BE2C (cell line): ENCODE results near the gene PCNT.

ENCODE experiments used
- DNase-seq: peaks from one replicate; pipeline ENCODE4 v3.0.0-alpha.2; 2020
- H3K27me3 ChIP-seq: fragments of 250-450 bp; sonication (Bioruptor Pico); 2 replicates; pipeline ENCODE4 v1.5.1; 2020; ENCODE audit warnings: mild to moderate bottlenecking
- H3K36me3 ChIP-seq: fragments of 250-450 bp; sonication (Bioruptor Pico); 2 replicates; pipeline ENCODE4 v1.5.1; 2020; ENCODE audit warnings: mild to moderate bottlenecking
- H3K4me1 ChIP-seq: fragments of 250-450 bp; sonication (Bioruptor Pico); 2 replicates; pipeline ENCODE4 v1.5.1; 2020
- H3K4me3 ChIP-seq: 2 replicates; pipeline ENCODE4 v1.5.1; 2011; ENCODE audit warnings: low read depth, low read length
- H3K9me3 ChIP-seq: fragments of 250-450 bp; sonication (Bioruptor Pico); 2 replicates; pipeline ENCODE4 v1.5.1; 2020
- TF ChIP-seq, protein P1 (sequence below): IDR thresholded peaks from 2 replicates; pipeline ENCODE4 v1.5.1; 2012; ENCODE audit warnings: mild to moderate bottlenecking, low read depth, low read length

The PCNT gene

DNA sequence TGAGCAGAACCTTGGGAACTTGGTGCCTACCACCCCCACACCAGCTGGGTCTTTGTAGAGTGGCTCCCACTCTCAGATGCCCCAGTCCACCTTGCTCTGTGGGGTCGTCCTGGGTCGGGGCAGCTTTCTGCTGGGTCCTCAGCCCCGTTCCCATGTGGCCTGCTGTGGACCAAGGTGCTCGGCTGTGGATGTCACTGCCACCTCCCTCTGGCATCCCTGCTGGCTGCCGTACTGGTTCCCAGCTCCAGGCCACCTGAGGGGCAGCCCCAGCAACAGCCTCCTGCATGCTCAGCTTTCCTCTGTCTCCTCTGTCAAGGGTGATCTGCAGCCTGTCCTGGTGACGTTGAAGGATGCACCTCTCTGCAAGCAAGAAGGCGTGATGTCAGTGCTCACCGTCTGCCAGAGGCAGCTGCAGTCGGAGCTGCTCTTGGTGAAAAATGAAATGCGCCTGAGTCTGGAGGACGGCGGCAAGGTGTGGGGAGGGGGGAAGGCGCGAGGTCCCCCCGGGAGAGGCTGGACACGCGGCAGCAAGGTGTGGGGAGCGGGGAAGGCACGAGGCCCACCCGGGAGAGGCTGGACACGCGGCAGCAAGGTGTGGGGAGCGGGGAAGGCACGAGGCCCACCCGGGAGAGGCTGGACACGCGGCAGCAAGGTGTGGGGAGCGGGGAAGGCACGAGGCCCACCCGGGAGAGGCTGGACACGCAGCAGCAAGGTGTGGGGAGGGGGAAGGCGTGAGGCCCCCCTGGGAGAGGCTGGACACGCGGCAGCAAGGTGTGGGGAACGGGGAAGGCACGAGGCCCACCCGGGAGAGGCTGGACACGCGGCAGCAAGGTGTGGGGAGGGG, 88.8 kb downstream of the PCNT start:
- no peak for DNase-seq
- H3K9me3 ChIP-seq, result no peaks in the 10 kb centered on the region
- TF ChIP-seq, protein P1, sequence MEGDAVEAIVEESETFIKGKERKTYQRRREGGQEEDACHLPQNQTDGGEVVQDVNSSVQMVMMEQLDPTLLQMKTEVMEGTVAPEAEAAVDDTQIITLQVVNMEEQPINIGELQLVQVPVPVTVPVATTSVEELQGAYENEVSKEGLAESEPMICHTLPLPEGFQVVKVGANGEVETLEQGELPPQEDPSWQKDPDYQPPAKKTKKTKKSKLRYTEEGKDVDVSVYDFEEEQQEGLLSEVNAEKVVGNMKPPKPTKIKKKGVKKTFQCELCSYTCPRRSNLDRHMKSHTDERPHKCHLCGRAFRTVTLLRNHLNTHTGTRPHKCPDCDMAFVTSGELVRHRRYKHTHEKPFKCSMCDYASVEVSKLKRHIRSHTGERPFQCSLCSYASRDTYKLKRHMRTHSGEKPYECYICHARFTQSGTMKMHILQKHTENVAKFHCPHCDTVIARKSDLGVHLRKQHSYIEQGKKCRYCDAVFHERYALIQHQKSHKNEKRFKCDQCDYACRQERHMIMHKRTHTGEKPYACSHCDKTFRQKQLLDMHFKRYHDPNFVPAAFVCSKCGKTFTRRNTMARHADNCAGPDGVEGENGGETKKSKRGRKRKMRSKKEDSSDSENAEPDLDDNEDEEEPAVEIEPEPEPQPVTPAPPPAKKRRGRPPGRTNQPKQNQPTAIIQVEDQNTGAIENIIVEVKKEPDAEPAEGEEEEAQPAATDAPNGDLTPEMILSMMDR, result no peak
- no peak overlapping the region for H3K4me3 ChIP-seq
- no peaks in the 10 kb centered on the region for H3K27me3 ChIP-seq
- H3K36me3 ChIP-seq, result peaks cover 40% of the 10 kb centered on the region
- no peaks in the 10 kb centered on the region for H3K4me1 ChIP-seq

DNA sequence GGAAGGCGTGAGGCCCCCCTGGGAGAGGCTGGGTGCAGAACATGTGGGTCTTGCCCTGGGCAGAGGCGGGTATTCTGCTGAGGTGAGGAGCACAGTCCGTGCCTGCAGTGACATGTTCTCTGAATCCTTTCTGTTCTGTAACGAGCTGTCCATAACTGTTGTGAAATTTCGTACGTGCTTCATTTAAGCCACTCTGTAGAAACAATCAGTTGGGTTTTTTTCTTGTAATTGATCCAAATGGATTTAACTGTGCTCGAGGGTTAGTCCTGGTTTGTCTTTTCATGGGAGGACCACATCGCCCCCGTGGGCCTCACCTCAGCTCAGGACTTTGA, 89.4 kb downstream of the PCNT start:
- Histone ChIP-seq H3K4me1 (no peaks in the 10 kb centered on the region), H3K9me3 (no peaks in the 10 kb centered on the region), H3K36me3 (peaks cover 39% of the 10 kb centered on the region), H3K4me3 (no peak overlapping the region), H3K27me3 (no peaks in the 10 kb centered on the region)
- TF ChIP-seq, protein P1, result no peak
- DNase-seq, result no peak

DNA sequence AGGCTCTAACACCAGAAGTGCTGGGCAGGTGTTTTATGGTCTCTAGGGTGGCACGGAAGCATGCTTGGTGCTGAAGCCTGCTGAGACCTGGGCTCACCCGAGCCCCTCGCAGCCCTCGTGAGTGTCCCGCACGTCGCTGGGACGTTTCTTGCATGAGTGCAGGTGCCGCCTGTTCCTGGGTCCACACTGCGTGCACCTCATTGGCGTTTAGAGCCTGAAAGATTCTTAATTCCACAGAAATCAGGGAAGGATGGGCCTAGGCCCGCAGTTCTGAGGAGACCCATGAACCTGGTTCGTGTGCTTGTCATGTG, 91.0 kb downstream of the PCNT start:
- H3K27me3 ChIP-seq, result no peaks in the 10 kb centered on the region
- DNase-seq, result no peak
- peaks cover 43% of the 10 kb centered on the region for H3K36me3 ChIP-seq
- no peak overlapping the region for H3K4me3 ChIP-seq
- TF ChIP-seq, protein P1, result no peak
- no peaks in the 10 kb centered on the region for H3K4me1 ChIP-seq
- no peaks in the 10 kb centered on the region for H3K9me3 ChIP-seq

DNA sequence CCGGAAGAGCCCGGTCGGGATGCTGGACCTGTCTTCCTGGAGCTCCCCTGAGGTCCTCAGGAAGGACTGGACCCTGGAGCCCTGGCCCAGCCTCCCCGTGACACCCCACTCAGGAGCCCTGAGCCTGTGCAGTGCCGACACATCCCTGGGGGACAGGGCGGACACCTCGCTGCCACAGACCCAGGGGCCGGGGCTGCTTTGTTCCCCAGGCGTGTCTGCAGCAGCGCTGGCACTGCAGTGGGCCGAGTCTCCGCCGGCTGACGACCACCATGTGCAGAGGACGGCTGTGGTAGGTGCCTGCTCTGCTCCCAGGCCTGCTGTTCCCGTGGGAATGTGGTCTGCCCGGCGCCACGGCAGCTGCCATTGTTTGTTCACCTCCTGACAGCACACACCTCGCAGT, 92.6 kb downstream of the PCNT start:
- no peak for DNase-seq
- TF ChIP-seq, protein P1, result no peak
- H3K27me3 ChIP-seq, result no peaks in the 10 kb centered on the region
- H3K4me1 ChIP-seq, result no peaks in the 10 kb centered on the region
- no peaks in the 10 kb centered on the region for H3K9me3 ChIP-seq
- H3K4me3 ChIP-seq, result no peak overlapping the region
- peaks cover 49% of the 10 kb centered on the region for H3K36me3 ChIP-seq

DNA sequence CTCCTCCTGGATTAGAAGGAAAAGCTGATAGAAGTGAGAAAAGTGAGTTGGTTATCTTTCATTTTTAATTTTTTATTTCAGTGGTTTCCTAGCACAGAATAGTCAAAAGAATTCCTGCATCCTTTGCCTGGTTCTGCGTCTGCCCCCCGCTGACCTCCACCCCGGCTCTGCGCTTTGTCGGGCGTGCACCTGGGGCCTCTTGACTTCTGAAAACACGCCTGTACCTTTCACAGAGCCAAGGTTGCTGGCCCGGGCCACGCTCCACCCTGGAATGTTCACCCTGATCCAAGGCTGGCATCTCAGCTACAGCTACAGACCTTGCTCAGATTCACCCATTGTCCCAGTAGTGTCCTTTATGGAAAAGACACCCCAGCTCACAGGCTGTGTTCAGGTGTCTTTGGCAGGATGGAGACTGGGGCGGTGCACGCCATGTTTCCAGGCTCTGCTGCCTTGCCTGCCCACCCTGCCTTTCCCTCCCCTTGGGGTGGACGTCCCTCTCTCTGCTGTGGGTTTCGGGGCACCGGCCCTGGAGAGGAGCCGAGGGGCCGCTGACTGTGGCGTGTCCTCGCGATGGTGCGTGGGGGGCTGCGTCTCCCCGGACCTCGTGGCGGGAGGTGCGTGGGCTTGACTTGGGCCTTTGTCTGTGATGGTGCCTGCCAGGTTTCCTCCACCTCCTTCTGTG, 94.5 kb downstream of the PCNT start:
- peaks cover 54% of the 10 kb centered on the region for H3K36me3 ChIP-seq
- H3K4me1 ChIP-seq, result no peaks in the 10 kb centered on the region
- TF ChIP-seq, protein P1, result no peak
- H3K9me3 ChIP-seq, result no peaks in the 10 kb centered on the region
- no peak for DNase-seq
- no peak overlapping the region for H3K4me3 ChIP-seq
- no peaks in the 10 kb centered on the region for H3K27me3 ChIP-seq
